GM12801 (cell line): ENCODE data around the gene PCK2.

Experiments
- CTCF ChIP-seq: IDR thresholded peaks from one replicate; pipeline ENCODE4 v1.5.1; 2011; ENCODE audit warnings: control low read depth; ENCODE audit not compliant: insufficient read length; ENCODE audit errors: extremely low read depth

Gene PCK2

GRCh38 chr14:24076302-24076601, 17.9 kb upstream of the PCK2 start:
- TF ChIP-seq CTCF = no peak

GRCh38 chr14:24077086-24077485, 17.0 kb upstream of the PCK2 start:
- TF ChIP-seq CTCF = no peak

GRCh38 chr14:24078146-24078545, 16.0 kb upstream of the PCK2 start:
- no peak for TF ChIP-seq CTCF

GRCh38 chr14:24079491-24080141, 14.5 kb upstream of the PCK2 start:
- TF ChIP-seq CTCF = no peak

GRCh38 chr14:24080142-24080530, 14.0 kb upstream of the PCK2 start:
- no peak for TF ChIP-seq CTCF

- no peak for TF ChIP-seq CTCF
Measured at GRCh38 chr14:24080888-24081738, 13.0 kb upstream of the PCK2 start.

GRCh38 chr14:24081739-24082211, 12.3 kb upstream of the PCK2 start:
- TF ChIP-seq CTCF = no peak
